ENCODE data around the gene XAB2. TPM values are rescaled to one million over a fixed set of nuclear protein-coding genes. Genes with fewer than 3 reads are reported as not detected.
A peak's percentile ranks its signal among the peaks of the same experiment; 100 is the strongest.

XAB2 gene
- total and polyA plus RNA-seq, 2 experiments from 2014 or later, result 19.9 to 24.5 TPM

DNA sequence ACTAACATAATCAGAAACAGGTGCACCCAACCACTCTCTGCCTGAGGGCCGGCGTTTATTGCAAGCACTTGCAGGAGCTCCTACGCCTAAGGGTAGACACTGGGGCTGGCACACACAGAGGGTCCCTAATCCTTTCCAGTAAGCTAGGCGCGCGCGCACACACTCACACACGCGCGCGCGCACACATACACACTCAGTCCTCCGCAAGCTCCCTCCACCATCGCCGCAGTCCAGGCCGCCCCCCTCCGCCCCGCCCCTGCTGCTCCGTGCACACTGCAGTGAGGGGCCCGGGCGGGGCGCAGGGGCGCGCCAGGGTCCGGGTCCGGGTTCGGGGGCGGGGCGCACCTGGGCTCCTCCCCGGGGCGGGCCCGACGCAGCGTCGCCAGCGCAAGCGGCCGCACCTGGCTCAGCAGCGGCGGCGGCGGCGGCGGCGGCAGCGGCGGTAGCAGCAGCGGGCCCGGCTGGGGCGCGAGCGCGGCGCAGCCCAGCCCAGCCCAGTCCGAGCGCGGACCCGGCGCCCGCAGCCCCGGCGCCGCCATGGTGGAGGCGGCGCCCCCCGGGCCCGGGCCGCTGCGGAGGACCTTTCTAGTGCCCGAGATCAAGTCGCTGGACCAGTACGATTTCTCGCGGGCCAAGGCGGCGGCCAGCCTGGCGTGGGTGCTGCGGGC lies 33.7 kb downstream of the XAB2 start, which contains the start of gene CAMSAP3:
CAMSAP3 (plus strand) TSS at position 398 of the 668 bp plus-strand sequence; CDS start at position 538, 140 bp downstream.
- no peaks in the 10 kb centered on the region for H3K9me3 ChIP-seq (ENCODE audit: low read depth)
- H3K36me3 ChIP-seq (replicated peaks; ENCODE audit: insufficient read depth, low read depth), result no peaks in the 10 kb centered on the region
- H3K4me3 ChIP-seq, result peak within 1 kb of the TSS; percentile 67
- H3K4me2 ChIP-seq, result peak within 1 kb of the TSS; percentile 89
- DNase-seq (ENCODE audit: low spot score), result peak; percentile 91
- TF ChIP-seq, protein P1, sequence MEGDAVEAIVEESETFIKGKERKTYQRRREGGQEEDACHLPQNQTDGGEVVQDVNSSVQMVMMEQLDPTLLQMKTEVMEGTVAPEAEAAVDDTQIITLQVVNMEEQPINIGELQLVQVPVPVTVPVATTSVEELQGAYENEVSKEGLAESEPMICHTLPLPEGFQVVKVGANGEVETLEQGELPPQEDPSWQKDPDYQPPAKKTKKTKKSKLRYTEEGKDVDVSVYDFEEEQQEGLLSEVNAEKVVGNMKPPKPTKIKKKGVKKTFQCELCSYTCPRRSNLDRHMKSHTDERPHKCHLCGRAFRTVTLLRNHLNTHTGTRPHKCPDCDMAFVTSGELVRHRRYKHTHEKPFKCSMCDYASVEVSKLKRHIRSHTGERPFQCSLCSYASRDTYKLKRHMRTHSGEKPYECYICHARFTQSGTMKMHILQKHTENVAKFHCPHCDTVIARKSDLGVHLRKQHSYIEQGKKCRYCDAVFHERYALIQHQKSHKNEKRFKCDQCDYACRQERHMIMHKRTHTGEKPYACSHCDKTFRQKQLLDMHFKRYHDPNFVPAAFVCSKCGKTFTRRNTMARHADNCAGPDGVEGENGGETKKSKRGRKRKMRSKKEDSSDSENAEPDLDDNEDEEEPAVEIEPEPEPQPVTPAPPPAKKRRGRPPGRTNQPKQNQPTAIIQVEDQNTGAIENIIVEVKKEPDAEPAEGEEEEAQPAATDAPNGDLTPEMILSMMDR (IDR thresholded peaks at IDR 0.05; ENCODE audit: poor library complexity), result no peak
- no peak for TF ChIP-seq EZH2 (IDR thresholded peaks at IDR 0.05; ENCODE audit: borderline replicate concordance)
- TF ChIP-seq EZH2phosphoT487 (IDR thresholded peaks at IDR 0.05; ENCODE audit: low read depth, severe bottlenecking, unreplicated experiment), result no peak
- no peaks in the 10 kb centered on the region for H3K27me3 ChIP-seq
- H2AFZ ChIP-seq, result peak within 1 kb of the TSS; percentile 19
- peak within 1 kb of the TSS; percentile 75 for H3K27ac ChIP-seq
- no peaks in the 10 kb centered on the region for H3K9me2 ChIP-seq (replicated peaks; ENCODE audit: insufficient read depth)
- peaks cover 5% of the 10 kb centered on the region for H3K4me1 ChIP-seq (ENCODE audit: insufficient read depth)
- under 1% methylated on average over 36 of the region's 78 CpGs for WGBS (ENCODE audit: low lambda C conversion rate, missing lambda C conversion rate)
- peaks cover 27% of the 10 kb centered on the region for H3K79me2 ChIP-seq
- peaks cover 25% of the 10 kb centered on the region for H4K20me1 ChIP-seq (ENCODE audit: insufficient read depth, poor library complexity, severe bottlenecking)

DNA sequence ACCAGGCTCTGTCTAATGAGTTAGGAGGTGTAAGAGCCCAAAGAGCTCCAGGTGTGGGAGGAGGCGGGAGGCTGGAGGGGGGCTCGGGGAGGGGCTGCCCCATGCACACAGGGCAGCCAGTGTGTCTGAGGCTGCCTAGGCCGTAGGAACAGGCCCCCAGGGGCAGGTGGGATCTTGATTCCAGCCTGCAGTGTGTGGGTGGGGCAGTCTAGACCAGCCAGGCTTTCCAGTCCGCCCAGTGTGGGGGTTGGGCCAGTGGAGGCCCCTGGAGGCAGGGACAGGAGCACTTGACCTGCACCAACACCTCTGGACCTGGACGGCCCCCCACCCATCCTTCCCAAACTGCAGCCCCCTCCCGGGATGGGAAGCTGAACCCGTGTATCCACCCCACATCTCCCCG lies 39.1 kb downstream of the XAB2 start:
- no peak for DNase-seq (ENCODE audit: low spot score)
- TF ChIP-seq EZH2 (IDR thresholded peaks at IDR 0.05; ENCODE audit: borderline replicate concordance), result no peak
- TF ChIP-seq EZH2phosphoT487 (IDR thresholded peaks at IDR 0.05; ENCODE audit: low read depth, severe bottlenecking, unreplicated experiment), result no peak
- TF ChIP-seq, protein P1 (IDR thresholded peaks at IDR 0.05; ENCODE audit: poor library complexity), result no peak
- Histone ChIP-seq H2AFZ (no peak overlapping the region), H3K9me2 (replicated peaks; ENCODE audit: insufficient read depth) (no peaks in the 10 kb centered on the region), H4K20me1 (ENCODE audit: insufficient read depth, poor library complexity, severe bottlenecking) (no peaks in the 10 kb centered on the region), H3K27ac (no peak overlapping the region), H3K4me1 (ENCODE audit: insufficient read depth) (no peaks in the 10 kb centered on the region), H3K79me2 (no peaks in the 10 kb centered on the region), H3K27me3 (no peaks in the 10 kb centered on the region), H3K36me3 (replicated peaks; ENCODE audit: insufficient read depth, low read depth) (no peaks in the 10 kb centered on the region), H3K9me3 (ENCODE audit: low read depth) (no peaks in the 10 kb centered on the region), H3K4me2 (no peak overlapping the region), H3K4me3 (no peak overlapping the region)
- WGBS (ENCODE audit: low lambda C conversion rate, missing lambda C conversion rate), result 67% methylated on average over 6 of the region's 8 CpGs

DNA sequence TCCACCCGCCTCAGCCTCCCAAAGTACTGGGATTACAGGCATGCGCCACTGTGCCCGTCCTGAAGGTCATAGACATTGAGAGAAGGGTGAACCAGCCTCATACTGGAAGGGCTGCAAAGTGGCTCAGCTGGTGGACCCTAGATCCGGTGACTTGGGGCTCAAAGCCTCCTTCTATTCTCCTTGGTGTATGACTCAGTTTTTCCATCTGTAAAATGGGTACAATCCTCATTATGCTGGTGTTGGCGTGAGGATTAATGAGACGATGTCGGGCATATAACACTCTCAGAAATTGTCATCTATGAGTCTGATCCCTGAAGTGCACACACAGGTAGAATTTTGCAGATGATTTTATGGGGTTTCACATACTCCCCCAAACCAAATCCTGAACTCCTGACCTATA lies 39.5 kb downstream of the XAB2 start:
- Histone ChIP-seq H3K27ac (no peak overlapping the region), H3K9me2 (replicated peaks; ENCODE audit: insufficient read depth) (no peaks in the 10 kb centered on the region), H4K20me1 (ENCODE audit: insufficient read depth, poor library complexity, severe bottlenecking) (no peaks in the 10 kb centered on the region), H2AFZ (no peak overlapping the region), H3K9me3 (ENCODE audit: low read depth) (no peaks in the 10 kb centered on the region), H3K4me3 (no peak overlapping the region), H3K27me3 (no peaks in the 10 kb centered on the region), H3K36me3 (replicated peaks; ENCODE audit: insufficient read depth, low read depth) (no peaks in the 10 kb centered on the region), H3K4me2 (no peak overlapping the region), H3K79me2 (no peaks in the 10 kb centered on the region), H3K4me1 (ENCODE audit: insufficient read depth) (no peaks in the 10 kb centered on the region)
- TF ChIP-seq, protein P1 (IDR thresholded peaks at IDR 0.05; ENCODE audit: poor library complexity), result no peak
- TF ChIP-seq EZH2 (IDR thresholded peaks at IDR 0.05; ENCODE audit: borderline replicate concordance), result no peak
- TF ChIP-seq EZH2phosphoT487 (IDR thresholded peaks at IDR 0.05; ENCODE audit: low read depth, severe bottlenecking, unreplicated experiment), result no peak
- 89% methylated on average over 7 of the region's 7 CpGs for WGBS (ENCODE audit: low lambda C conversion rate, missing lambda C conversion rate)
- DNase-seq (ENCODE audit: low spot score), result no peak
